Measurements from ENCODE around the gene MRPL36. TPM values are rescaled to one million over a fixed set of nuclear protein-coding genes. Genes with fewer than 3 reads are reported as not detected.
"Not testable (repeated sequence)": the region's sequence is repeated elsewhere in the genome, so short reads cannot be mapped to it uniquely, and the experiment has no call there.

The MRPL36 gene
- total RNA-seq, 6 donors from 2014 or later: 10.5 to 30.4 (median 21.5) TPM

DNA sequence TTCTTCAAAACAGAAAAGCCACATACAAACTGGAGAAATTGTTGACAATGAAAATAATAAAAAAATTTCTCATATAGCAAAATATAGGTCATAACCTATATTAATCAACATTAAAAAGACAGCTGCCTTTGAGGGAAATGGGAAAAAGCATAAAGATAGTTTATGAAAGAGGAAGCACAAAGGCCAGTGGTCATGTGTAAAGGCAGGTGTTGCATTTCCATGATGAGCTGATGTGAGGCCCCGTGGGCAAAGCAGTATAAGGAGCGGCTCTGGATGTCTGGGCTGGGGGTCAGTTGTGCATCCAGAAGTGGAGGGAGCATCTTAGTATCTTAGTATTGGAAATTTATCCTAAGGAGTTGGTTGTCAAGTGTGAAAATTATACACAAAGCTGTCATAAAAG lies 19.8 kb upstream of the MRPL36 start:
- ATAC-seq (ENCODE audit: low FRiP score in 2 of 2) (no peak), DNase-seq (no peak)
- Histone ChIP-seq H3K4me1 (no peaks in the 10 kb centered on the region), H3K9me3 (no peaks in the 10 kb centered on the region), H3K4me3 (no peak overlapping the region), H3K27ac (no peak overlapping the region), H3K27me3 (no peaks in the 10 kb centered on the region), H3K36me3 (peaks cover 15 to 86% (median 67%) of the 10 kb centered on the region in 4 donors)
- WGBS, 2 donors: 66 to 91% methylated on average over 2 of the region's 2 CpGs
- TF ChIP-seq POLR2A (IDR thresholded peaks at IDR 0.05) (no peak), POLR2AphosphoS5 (IDR thresholded peaks at IDR 0.05) (no peak), EP300 (IDR thresholded peaks at IDR 0.05) (no peak)
- TF ChIP-seq, protein P1, sequence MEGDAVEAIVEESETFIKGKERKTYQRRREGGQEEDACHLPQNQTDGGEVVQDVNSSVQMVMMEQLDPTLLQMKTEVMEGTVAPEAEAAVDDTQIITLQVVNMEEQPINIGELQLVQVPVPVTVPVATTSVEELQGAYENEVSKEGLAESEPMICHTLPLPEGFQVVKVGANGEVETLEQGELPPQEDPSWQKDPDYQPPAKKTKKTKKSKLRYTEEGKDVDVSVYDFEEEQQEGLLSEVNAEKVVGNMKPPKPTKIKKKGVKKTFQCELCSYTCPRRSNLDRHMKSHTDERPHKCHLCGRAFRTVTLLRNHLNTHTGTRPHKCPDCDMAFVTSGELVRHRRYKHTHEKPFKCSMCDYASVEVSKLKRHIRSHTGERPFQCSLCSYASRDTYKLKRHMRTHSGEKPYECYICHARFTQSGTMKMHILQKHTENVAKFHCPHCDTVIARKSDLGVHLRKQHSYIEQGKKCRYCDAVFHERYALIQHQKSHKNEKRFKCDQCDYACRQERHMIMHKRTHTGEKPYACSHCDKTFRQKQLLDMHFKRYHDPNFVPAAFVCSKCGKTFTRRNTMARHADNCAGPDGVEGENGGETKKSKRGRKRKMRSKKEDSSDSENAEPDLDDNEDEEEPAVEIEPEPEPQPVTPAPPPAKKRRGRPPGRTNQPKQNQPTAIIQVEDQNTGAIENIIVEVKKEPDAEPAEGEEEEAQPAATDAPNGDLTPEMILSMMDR (IDR thresholded peaks at IDR 0.05): no peak

DNA sequence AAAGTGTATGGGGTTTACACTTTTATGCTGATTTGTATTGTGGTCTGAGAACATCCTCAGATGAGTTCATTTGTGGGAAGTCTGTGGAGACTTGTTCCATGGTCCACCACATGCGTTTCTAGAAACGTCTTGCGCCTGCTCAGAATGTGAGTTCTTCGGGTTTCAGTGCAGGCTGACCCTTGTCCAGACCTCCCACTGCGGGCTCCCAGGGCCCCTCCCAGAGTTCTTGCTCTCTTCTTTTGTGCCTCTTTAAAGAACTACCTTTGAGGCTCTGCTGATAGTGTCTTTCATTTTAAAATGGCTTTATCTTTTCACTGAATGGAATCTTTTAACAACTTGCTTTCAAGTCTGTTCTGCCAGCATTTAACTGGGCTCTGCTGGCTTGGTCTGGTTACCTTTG lies 19.1 kb upstream of the MRPL36 start:
- H3K4me1 ChIP-seq: no peaks in the 10 kb centered on the region
- no peaks in the 10 kb centered on the region for H3K9me3 ChIP-seq
- no peak overlapping the region for H3K27ac ChIP-seq
- no peak overlapping the region for H3K4me3 ChIP-seq
- ATAC-seq (ENCODE audit: low FRiP score in 2 of 2) (no peak), DNase-seq (no peak)
- TF ChIP-seq EP300 (IDR thresholded peaks at IDR 0.05): no peak
- TF ChIP-seq, protein P1 (IDR thresholded peaks at IDR 0.05): no peak
- H3K36me3 ChIP-seq: peaks cover 20 to 88% (median 70%) of the 10 kb centered on the region in 4 donors
- WGBS, 2 donors: 89 to 95% methylated on average over 5 of the region's 5 CpGs
- H3K27me3 ChIP-seq: no peaks in the 10 kb centered on the region

DNA sequence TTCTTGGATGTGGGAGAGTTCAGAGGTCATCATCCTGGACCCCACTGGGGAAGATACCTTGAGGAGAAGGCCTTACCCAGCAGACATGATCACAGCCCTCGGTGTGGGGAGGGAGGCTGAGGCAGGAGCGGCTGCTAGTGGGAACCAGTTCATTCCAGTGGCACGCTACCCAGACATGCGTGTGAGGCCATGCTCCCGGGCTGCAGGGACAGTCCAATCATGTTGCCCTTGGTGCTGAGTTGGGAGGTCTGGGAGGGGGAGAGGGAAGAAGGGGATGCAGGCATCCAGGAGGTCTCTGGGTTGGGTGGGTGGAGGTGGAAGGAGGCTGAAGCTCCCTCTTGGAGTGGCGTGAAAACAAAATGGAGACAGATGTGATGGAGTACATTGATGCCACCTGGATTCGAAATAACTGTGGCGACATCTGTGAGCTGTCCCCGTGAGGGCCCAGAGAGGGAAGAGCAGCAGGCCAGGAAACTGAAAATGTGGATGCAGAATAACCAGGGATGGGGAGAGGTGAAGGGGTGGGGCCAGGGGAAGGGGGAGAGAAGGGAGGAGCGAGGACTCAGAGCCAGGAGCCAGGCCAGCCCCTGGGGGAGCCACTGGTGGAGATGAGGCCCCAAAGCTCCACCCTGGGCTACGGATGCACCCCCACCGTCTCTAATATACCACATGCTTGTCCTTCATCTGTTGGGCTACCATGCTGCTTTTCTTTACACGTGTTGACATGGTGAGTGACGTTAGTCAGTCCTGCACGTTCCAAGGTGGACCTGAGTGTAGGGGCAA lies 17.8 kb upstream of the MRPL36 start:
- Histone ChIP-seq H3K27me3 (no peaks in the 10 kb centered on the region), H3K36me3 (peaks cover 20 to 93% (median 69%) of the 10 kb centered on the region in 4 donors), H3K27ac (no peak overlapping the region), H3K4me3 (no peak overlapping the region), H3K9me3 (no peaks in the 10 kb centered on the region), H3K4me1 (no peaks in the 10 kb centered on the region)
- ATAC-seq (ENCODE audit: low FRiP score in 2 of 2) (no peak), DNase-seq (peak in 1 of 2 donors; percentile 31)
- WGBS, 2 donors: 92 to 93% methylated on average over 15 of the region's 15 CpGs
- TF ChIP-seq EP300 (IDR thresholded peaks at IDR 0.05) (no peak), POLR2A (IDR thresholded peaks at IDR 0.05) (no peak), POLR2AphosphoS5 (IDR thresholded peaks at IDR 0.05) (no peak)
- TF ChIP-seq, protein P1 (IDR thresholded peaks at IDR 0.05): no peak

DNA sequence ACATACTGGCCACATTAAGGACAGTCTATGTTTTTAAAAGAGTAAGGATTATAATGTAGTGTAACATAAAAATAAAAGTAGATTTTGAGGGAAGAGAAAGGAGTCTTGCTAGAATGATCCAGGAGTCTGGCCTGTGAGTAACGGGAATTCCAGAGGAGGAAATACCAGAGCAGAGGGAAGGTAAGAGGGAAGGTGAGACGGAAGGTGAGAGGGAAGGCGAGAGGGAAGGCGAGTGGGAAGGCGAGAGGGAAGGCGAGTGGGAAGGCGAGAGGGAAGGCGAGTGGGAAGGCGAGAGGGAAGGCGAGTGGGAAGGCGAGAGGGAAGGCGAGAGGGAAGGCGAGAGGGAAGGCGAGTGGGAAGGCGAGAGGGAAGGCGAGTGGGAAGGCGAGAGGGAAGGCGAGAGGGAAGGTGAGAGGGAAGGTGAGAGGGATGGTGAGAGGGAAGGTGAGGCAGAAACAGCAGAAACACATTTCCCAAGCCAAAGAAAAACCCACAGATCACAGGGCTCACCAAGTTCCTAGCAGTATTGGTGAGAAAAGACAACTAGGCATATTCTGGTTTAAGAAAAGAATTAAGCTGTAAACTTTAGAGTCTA lies 17.0 kb upstream of the MRPL36 start:
- DNase-seq; ATAC-seq (ENCODE audit: low FRiP score in 2 of 2); H3K4me1 ChIP-seq; H3K27ac ChIP-seq; H3K9me3 ChIP-seq; H3K4me3 ChIP-seq; H3K27me3 ChIP-seq: not testable (repeated sequence)
- WGBS, 2 donors: 96 to 97% methylated on average over 18 of the region's 18 CpGs
- H3K36me3 ChIP-seq: peaks cover 20 to 95% (median 68%) of the 10 kb centered on the region in 4 donors

DNA sequence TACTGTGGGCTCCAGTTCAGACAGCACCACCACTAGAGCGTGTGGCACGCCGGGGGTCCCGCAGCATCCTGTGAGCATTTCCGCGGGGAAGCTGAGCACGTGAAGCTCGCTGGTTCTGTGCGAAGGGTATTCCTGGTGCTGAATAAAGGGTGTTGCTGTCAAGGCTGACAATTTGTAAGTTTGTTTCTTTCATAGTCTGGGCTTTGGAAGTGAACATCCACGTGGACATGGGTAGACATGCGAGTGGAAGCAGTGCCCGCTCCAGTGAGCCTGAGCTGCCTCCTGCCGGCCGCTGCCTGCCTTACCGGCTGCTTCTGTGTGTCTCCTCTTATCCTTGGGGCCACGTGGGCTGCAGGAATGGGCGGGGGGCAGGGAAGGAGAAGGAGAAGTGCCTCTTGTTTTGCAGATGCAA lies 16.2 kb upstream of the MRPL36 start:
- Histone ChIP-seq H3K4me3 (no peak overlapping the region), H3K27me3 (no peaks in the 10 kb centered on the region), H3K9me3 (no peaks in the 10 kb centered on the region), H3K36me3 (peaks cover 22 to 95% (median 66%) of the 10 kb centered on the region in 4 donors), H3K27ac (no peak overlapping the region), H3K4me1 (no peaks in the 10 kb centered on the region)
- 94% methylated on average over 16 to 17 of the region's 17 CpGs for WGBS, 2 donors
- ATAC-seq (ENCODE audit: low FRiP score in 2 of 2) (no peak), DNase-seq (peak in 1 of 2 donors; percentile 41)
- no peak for TF ChIP-seq EP300 (IDR thresholded peaks at IDR 0.05)
